CD4-positive, alpha-beta memory T cell (primary cell): ENCODE measurements around the gene NHEJ1. TPM values are rescaled to one million over a fixed set of nuclear protein-coding genes. Genes with fewer than 3 reads are reported as not detected.

Experiments
- CTCF ChIA-PET: fragments of 350-600 bp; sonication (Branson Sonifier 250); formaldehyde crosslinking; loops from one replicate; lab custom pipeline; 2021; ENCODE audit warnings: inconsistent platforms; ENCODE audit not compliant: partially characterized antibody; lab: Charles Lee
- POLR2A ChIA-PET: fragments of 350-600 bp; sonication (Branson Sonifier 250); formaldehyde crosslinking; loops from one replicate; lab custom pipeline; 2021; ENCODE audit not compliant: partially characterized antibody; lab: Charles Lee
- DNase-seq, 5 donors: peaks; one replicate each; pipeline versions ENCODE4 v3.0.0 to v3.0.0-alpha.2; 2020 to 2022; ENCODE audit warnings: mixed read lengths in 1 of 5
- H3K27ac ChIP-seq: one replicate; pipeline ENCODE4 v1.7.0; 2013; ENCODE audit warnings: low read depth, low read length
- H3K27me3 ChIP-seq: 2 replicates; pipeline ENCODE4 v1.7.0; 2013; ENCODE audit warnings: mild to moderate bottlenecking, low read length, moderate library complexity; ENCODE audit not compliant: insufficient read depth
- H3K36me3 ChIP-seq: 2 replicates; pipeline ENCODE4 v1.7.0; 2013; ENCODE audit warnings: mild to moderate bottlenecking, low read length, moderate library complexity; ENCODE audit not compliant: insufficient read depth
- H3K4me1 ChIP-seq: 2 replicates; pipeline ENCODE4 v1.7.0; 2013; ENCODE audit warnings: mild to moderate bottlenecking, low read length, moderate library complexity; ENCODE audit not compliant: insufficient read depth
- H3K4me3 ChIP-seq, 2 donors: one replicate each; pipeline ENCODE4 v1.7.0; 2013; ENCODE audit warnings: low read length in 2 of 2, mild to moderate bottlenecking in 1 of 2
- H3K9me3 ChIP-seq, 2 donors: one replicate each; pipeline ENCODE4 v1.7.0; 2013; ENCODE audit warnings: low read length in 2 of 2, control low read depth in 1 of 2; ENCODE audit not compliant: control insufficient read depth in 1 of 2
- H3K27ac Mint-ChIP-seq, 7 donors: one replicate each; pipeline ENCODE4 v1.8.0; 2020 to 2021; ENCODE audit warnings: mixed read lengths in 7 of 7, mild to moderate bottlenecking in 6 of 7, inconsistent platforms in 3 of 7, moderate library complexity in 3 of 7
- H3K27me3 Mint-ChIP-seq, 2 donors: one replicate each; pipeline ENCODE4 v1.8.0; 2020 to 2021; ENCODE audit warnings: mixed read lengths in 2 of 2
- H3K36me3 Mint-ChIP-seq, 2 donors: one replicate each; pipeline ENCODE4 v1.8.0; 2020 to 2021; ENCODE audit warnings: mixed read lengths in 2 of 2, inconsistent platforms in 1 of 2, mild to moderate bottlenecking in 1 of 2
- H3K4me1 Mint-ChIP-seq, 4 donors: one replicate each; pipeline ENCODE4 v1.8.0; 2020 to 2021; ENCODE audit warnings: mixed read lengths in 4 of 4, mild to moderate bottlenecking in 1 of 4
- H3K4me3 Mint-ChIP-seq, 8 donors: one replicate each; pipeline ENCODE4 v1.8.0; 2020 to 2021; ENCODE audit warnings: mixed read lengths in 8 of 8, mild to moderate bottlenecking in 7 of 8, moderate library complexity in 6 of 8, inconsistent platforms in 3 of 8
- H3K9me3 Mint-ChIP-seq, 8 donors: one replicate each; pipeline ENCODE4 v1.8.0; 2020 to 2021; ENCODE audit warnings: mixed read lengths in 8 of 8, mild to moderate bottlenecking in 5 of 8, inconsistent platforms in 3 of 8, moderate library complexity in 1 of 8
- intact Hi-C: fragments of 100-400 bp; cut with micrococcal nuclease; formaldehyde crosslinking; loops from one replicate; pipeline ENCODE4 v1.15.1; 2023
- polyA plus RNA-seq, 2 donors: library from polyadenylated mRNA; unstranded; fragments of 300-500 nt; fragmentation: Illumina TruSeq; gene quantifications; one replicate each; pipeline ENCODE4 v1.2.3, GENCODE V29; 2021
- total RNA-seq, 2 experiments: library from RNA; stranded (reverse); gene quantifications; one replicate each; pipeline ENCODE4 v1.2.3, GENCODE V29; 2021

The NHEJ1 gene
- total and polyA plus RNA-seq, 4 experiments from 2014 or later: 14.1 to 27.5 (median 20.5) TPM

GRCh38 chr2:219199470-219200211 lies 39.0 kb upstream of the NHEJ1 start:
- Mint-ChIP-seq H3K27me3 (peaks cover 5 to 8% of the 10 kb centered on the region in 2 donors), H3K4me3 (no peak overlapping the region), H3K9me3 (no peaks in the 10 kb centered on the region), H3K36me3 (peaks cover 0 to 3% of the 10 kb centered on the region in 2 donors), H3K27ac (peak overlapping the region in 1 of 7 donors; percentile 2), H3K4me1 (peaks cover 2 to 8% (median 4%) of the 10 kb centered on the region in 4 donors)
- Histone ChIP-seq H3K9me3 (no peaks in the 10 kb centered on the region), H3K4me3 (no peak overlapping the region), H3K27me3 (no peaks in the 10 kb centered on the region), H3K36me3 (no peaks in the 10 kb centered on the region), H3K27ac (no peak overlapping the region), H3K4me1 (no peaks in the 10 kb centered on the region)
- ChIA-PET POLR2A (interaction anchor here (1.3 to 2.5 kb wide), 2 partner anchors 18 to 23 kb away, joined by 4 to 8 read pairs; partner anchors contain the start of gene CNPPD1), CTCF (interaction anchor here (1.8 to 3.4 kb wide), 3 partner anchors 20 to 95 kb away, joined by 5 to 15 read pairs (median 8); no protein-coding TSS in a partner anchor)
- DNase-seq: no peak
- intact Hi-C loops: no loop called here

DNA sequence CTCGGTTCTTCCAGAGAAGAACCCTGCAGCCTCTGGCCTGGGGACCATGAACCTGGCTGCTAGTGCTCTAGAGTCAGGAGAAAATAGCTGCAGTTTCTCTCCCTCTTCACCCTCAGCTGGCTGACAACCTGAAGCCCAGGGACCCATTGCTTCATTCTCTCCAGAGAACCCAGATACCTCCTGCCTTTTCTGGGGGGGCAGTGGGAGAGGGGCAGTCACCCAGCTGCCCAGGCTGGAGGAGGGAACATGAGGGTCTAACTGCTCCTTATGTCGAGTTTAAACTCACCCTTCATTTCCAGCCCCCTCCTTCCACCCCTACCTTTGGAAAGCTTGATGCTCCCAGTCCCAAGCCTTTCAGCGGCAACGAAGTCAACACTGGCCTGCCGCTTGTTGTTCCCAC lies 38.4 kb upstream of the NHEJ1 start:
- no peak overlapping the region for H3K27ac Mint-ChIP-seq
- H3K36me3 Mint-ChIP-seq: peaks cover 0 to 3% of the 10 kb centered on the region in 2 donors

DNA sequence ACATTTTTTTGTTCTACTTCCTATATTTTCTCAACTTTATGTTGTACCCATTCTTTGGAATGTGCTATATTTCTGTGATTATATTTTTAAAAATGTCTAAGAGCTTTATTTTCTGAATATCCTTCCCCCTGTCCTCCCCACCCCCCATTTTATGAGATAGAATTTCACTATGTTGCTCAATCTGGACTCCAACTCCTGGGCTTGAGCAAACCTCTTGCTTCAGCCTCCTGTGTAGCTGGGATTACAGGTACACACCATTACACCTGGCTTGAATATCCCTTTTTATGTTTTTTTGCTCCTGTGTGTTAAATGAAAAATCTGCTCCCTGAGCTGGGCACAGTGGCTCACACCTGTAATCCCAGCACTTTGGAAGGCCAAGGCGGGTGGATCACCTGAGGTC lies 36.8 kb upstream of the NHEJ1 start:
- no peaks in the 10 kb centered on the region for H3K9me3 Mint-ChIP-seq
- H3K36me3 Mint-ChIP-seq: peaks cover 0 to 3% of the 10 kb centered on the region in 2 donors
- H3K4me3 Mint-ChIP-seq: no peak overlapping the region
- Histone ChIP-seq H3K4me3 (no peak overlapping the region), H3K27me3 (no peaks in the 10 kb centered on the region), H3K4me1 (no peaks in the 10 kb centered on the region), H3K9me3 (no peaks in the 10 kb centered on the region), H3K27ac (no peak overlapping the region), H3K36me3 (no peaks in the 10 kb centered on the region)
- ChIA-PET CTCF (interaction anchor here (1.2 kb wide), 1 partner anchor 9 kb away, joined by 3 read pairs; no protein-coding TSS in a partner anchor), POLR2A (interaction anchor here (0.8 to 2.6 kb wide), 2 partner anchors 9 to 17 kb away, joined by 3 to 13 read pairs; partner anchors contain the start of gene ZFAND2B)
- no peak overlapping the region for H3K27ac Mint-ChIP-seq
- no peak for DNase-seq
- peaks cover 2 to 8% (median 4%) of the 10 kb centered on the region in 4 donors for H3K4me1 Mint-ChIP-seq
- intact Hi-C loops: no loop called here
- H3K27me3 Mint-ChIP-seq: peaks cover 5 to 8% of the 10 kb centered on the region in 2 donors

More for the DNA sequence above, 38.4 kb upstream of the NHEJ1 start:
- Mint-ChIP-seq H3K9me3 (no peaks in the 10 kb centered on the region), H3K4me3 (no peak overlapping the region), H3K4me1 (peaks cover 2 to 8% (median 4%) of the 10 kb centered on the region in 4 donors), H3K27me3 (peaks cover 5 to 8% of the 10 kb centered on the region in 2 donors)
- Histone ChIP-seq H3K9me3 (no peaks in the 10 kb centered on the region), H3K4me3 (no peak overlapping the region), H3K27ac (no peak overlapping the region), H3K27me3 (no peaks in the 10 kb centered on the region), H3K36me3 (no peaks in the 10 kb centered on the region), H3K4me1 (no peaks in the 10 kb centered on the region)
- ChIA-PET POLR2A (interaction anchor here (1.3 to 2.5 kb wide), 2 partner anchors 18 to 22 kb away, joined by 4 to 8 read pairs; partner anchors contain the start of gene CNPPD1), CTCF (interaction anchor here (2.3 to 3.4 kb wide), 2 partner anchors 19 to 96 kb away, joined by 8 to 15 read pairs; no protein-coding TSS in a partner anchor)
- intact Hi-C loops: no loop called here
- DNase-seq: no peak

DNA sequence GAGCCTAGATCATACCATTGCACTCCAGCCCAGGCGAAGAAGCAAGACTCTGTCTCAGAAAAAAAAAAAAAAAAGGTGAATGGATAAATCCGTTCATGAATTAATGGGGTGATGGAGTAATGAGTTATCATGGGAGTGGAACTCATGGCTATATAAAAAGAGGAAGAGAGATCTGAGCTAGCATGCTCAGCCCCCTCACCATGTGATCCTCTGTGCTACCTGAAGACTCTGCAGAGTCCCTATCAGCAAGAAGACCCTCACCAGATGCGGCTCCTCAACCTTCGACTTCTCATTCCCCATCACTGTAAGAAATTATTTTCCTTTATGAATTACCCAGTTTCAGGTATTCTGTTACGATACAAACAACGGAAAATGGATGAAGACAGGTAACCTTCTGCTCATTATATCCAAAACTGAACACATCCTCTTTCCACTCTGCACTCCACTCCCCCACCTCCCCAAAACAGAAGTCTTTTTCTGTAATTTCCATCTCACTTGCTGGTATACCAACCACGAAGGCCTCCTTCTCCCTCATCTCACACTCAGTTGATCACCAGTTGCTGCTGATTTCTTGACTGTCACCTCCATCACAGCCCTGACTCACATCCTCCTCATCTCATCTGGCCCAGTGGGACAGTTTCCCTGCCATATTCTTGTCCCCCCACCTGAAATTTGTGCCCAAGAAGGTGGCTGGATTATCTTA lies 26.3 kb upstream of the NHEJ1 start:
- H3K36me3 Mint-ChIP-seq: peaks cover 20 to 30% of the 10 kb centered on the region in 2 donors
- CTCF ChIA-PET: no interaction called here
- peaks cover 25% of the 10 kb centered on the region for H3K36me3 ChIP-seq
- H3K4me1 Mint-ChIP-seq: peaks cover 8 to 20% (median 8%) of the 10 kb centered on the region in 4 donors
- peak overlapping the region in 5 of 7 donors; percentile 30 to 55 (median 49) for H3K27ac Mint-ChIP-seq
- H3K4me1 ChIP-seq: peaks cover 13% of the 10 kb centered on the region
- DNase-seq: no peak
- no peaks in the 10 kb centered on the region for H3K9me3 Mint-ChIP-seq
- POLR2A ChIA-PET: no interaction called here
- no peaks in the 10 kb centered on the region for H3K27me3 ChIP-seq
- H3K27me3 Mint-ChIP-seq: no peaks in the 10 kb centered on the region
- no peak overlapping the region for H3K4me3 Mint-ChIP-seq
- no peak overlapping the region for H3K4me3 ChIP-seq
- intact Hi-C loops: no loop called here
- H3K27ac ChIP-seq: no peak overlapping the region
- H3K9me3 ChIP-seq: no peaks in the 10 kb centered on the region

- no peaks in the 10 kb centered on the region for H3K27me3 Mint-ChIP-seq
- CTCF ChIA-PET: interaction anchor here (1.2 to 5.6 kb wide), 5 partner anchors 9 to 111 kb away, joined by 3 to 22 read pairs (median 4); partner anchors contain the start of gene SLC23A3
- H3K4me3 ChIP-seq: no peak overlapping the region
- POLR2A ChIA-PET: interaction anchor here (0.7 to 1.6 kb wide), 3 partner anchors 12 to 66 kb away, joined by 3 to 4 read pairs (median 4); partner anchors contain the start of gene ZFAND2B
- peaks cover 32 to 51% of the 10 kb centered on the region in 2 donors for H3K36me3 Mint-ChIP-seq
- peaks cover 50% of the 10 kb centered on the region for H3K36me3 ChIP-seq
- DNase-seq: no peak
- H3K4me3 Mint-ChIP-seq: no peak overlapping the region
- H3K4me1 Mint-ChIP-seq: peaks cover 20 to 48% (median 30%) of the 10 kb centered on the region in 4 donors
- H3K4me1 ChIP-seq: peaks cover 39% of the 10 kb centered on the region
- intact Hi-C loops: no loop called here
- no peak overlapping the region for H3K27ac ChIP-seq
- H3K27ac Mint-ChIP-seq: peak overlapping the region in 4 of 7 donors; percentile 36 to 81 (median 60)
- no peaks in the 10 kb centered on the region for H3K9me3 Mint-ChIP-seq
- no peaks in the 10 kb centered on the region for H3K27me3 ChIP-seq
- H3K9me3 ChIP-seq: no peaks in the 10 kb centered on the region
Measured at GRCh38 chr2:219184121-219184520, 23.5 kb upstream of the NHEJ1 start.

DNA sequence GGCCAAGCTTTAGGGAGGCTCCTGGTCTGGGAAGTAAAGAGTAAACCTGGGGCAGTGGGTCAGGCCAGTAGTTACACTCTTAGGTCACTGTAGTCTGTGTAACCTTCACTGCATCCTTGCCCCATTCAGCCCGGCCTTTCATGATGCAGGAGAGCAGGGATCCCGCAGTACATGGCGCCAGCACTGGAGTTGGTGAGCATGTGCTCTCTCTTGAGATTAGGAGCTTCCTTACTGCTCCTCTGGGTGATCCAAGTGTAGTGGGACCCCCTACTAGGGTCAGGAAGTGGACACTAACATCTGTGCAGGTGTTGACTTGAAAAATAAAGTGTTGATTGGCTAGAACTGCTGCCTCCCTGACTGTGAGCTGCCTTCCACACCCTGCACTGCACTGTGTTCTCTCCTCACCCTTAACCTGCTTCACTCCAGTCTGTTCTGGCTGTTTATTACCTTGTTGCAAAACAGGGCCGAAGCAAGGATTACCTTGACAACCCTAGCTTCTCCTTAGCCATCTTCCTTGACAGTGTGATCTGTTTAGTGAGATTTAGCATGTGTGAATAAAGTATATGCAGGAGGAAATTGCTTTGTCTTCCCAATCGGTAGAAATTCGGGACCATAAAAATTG lies 22.6 kb upstream of the NHEJ1 start:
- peaks cover 32 to 57% of the 10 kb centered on the region in 2 donors for H3K36me3 Mint-ChIP-seq
- Histone ChIP-seq H3K4me3 (no peak overlapping the region), H3K9me3 (no peaks in the 10 kb centered on the region), H3K36me3 (peaks cover 50% of the 10 kb centered on the region), H3K27me3 (no peaks in the 10 kb centered on the region), H3K4me1 (peaks cover 45% of the 10 kb centered on the region), H3K27ac (no peak overlapping the region)
- peak overlapping the region; percentile 31 to 89 (median 70) for H3K27ac Mint-ChIP-seq
- peaks cover 26 to 54% (median 36%) of the 10 kb centered on the region in 4 donors for H3K4me1 Mint-ChIP-seq
- POLR2A ChIA-PET: interaction anchor here (1.2 to 5.3 kb wide), 3 partner anchors 23 to 66 kb away, joined by 4 to 44 read pairs (median 5); partner anchors contain the start of gene ZFAND2B
- H3K9me3 Mint-ChIP-seq: no peaks in the 10 kb centered on the region
- DNase-seq: no peak
- intact Hi-C loops: no loop called here
- H3K27me3 Mint-ChIP-seq: no peaks in the 10 kb centered on the region
- no peak overlapping the region for H3K4me3 Mint-ChIP-seq
- CTCF ChIA-PET: interaction anchor here (1.0 to 5.6 kb wide), 5 partner anchors 10 to 112 kb away, joined by 3 to 22 read pairs (median 3); partner anchors contain the start of gene SLC23A3
